Medulla oblongata (tissue), 1 donor: ENCODE results near the gene TRMT2A.

ENCODE experiments used
- DNase-seq: peaks from one replicate; pipeline ENCODE4 v3.0.0-alpha.2; 2015; ENCODE audit errors: extremely low spot score

The TRMT2A gene

GRCh38 chr22:20149257-20150250, 32.5 kb upstream of the TRMT2A start:
- DNase-seq = no peak

- no peak for DNase-seq
These were observed 31.4 kb upstream of the TRMT2A start for GRCh38 chr22:20148414-20148813.

- DNase-seq = no peak
These were observed 30.4 kb upstream of the TRMT2A start for GRCh38 chr22:20147237-20147988.

- no peak for DNase-seq
These were observed 29.8 kb upstream of the TRMT2A start for GRCh38 chr22:20146777-20147176.

GRCh38 chr22:20145832-20146223, 28.8 kb upstream of the TRMT2A start:
- DNase-seq = no peak

- DNase-seq = no peak
These were observed 28.3 kb upstream of the TRMT2A start for GRCh38 chr22:20145206-20145831.

GRCh38 chr22:20143883-20144665, 27.0 kb upstream of the TRMT2A start:
- DNase-seq = no peak

GRCh38 chr22:20142711-20143621, 25.9 kb upstream of the TRMT2A start:
- DNase-seq = no peak

- no peak for DNase-seq
These were observed 24.4 kb upstream of the TRMT2A start for GRCh38 chr22:20141186-20142077.

- DNase-seq = no peak
These were observed 23.5 kb upstream of the TRMT2A start for GRCh38 chr22:20140521-20140964.

GRCh38 chr22:20140107-20140445, 23.1 kb upstream of the TRMT2A start:
- no peak for DNase-seq

- no peak for DNase-seq
These were observed 22.5 kb upstream of the TRMT2A start for GRCh38 chr22:20139391-20140106.

GRCh38 chr22:20138868-20139267, 21.8 kb upstream of the TRMT2A start:
- no peak for DNase-seq

GRCh38 chr22:20138417-20138738, 21.4 kb upstream of the TRMT2A start:
- no peak for DNase-seq

GRCh38 chr22:20137671-20138416, 20.8 kb upstream of the TRMT2A start:
- DNase-seq = no peak

- no peak for DNase-seq
These were observed 20.1 kb upstream of the TRMT2A start for GRCh38 chr22:20137113-20137512.

GRCh38 chr22:20136603-20136873, 19.5 kb upstream of the TRMT2A start:
- DNase-seq = no peak

GRCh38 chr22:20135806-20136602, 19.0 kb upstream of the TRMT2A start:
- DNase-seq = no peak
